HepG2 (cell line): ENCODE results near the gene FOSB. TPM values are rescaled to one million over a fixed set of nuclear protein-coding genes. Genes with fewer than 3 reads are reported as not detected.

Experiments
- IRX3 ChIP-seq: sonication (generic); formaldehyde crosslinking; IDR thresholded peaks from 2 replicates; pipeline ENCODE4 v1.8.1; 2023; ENCODE audit warnings: mild to moderate bottlenecking, low read depth, missing genetic modification reagents, borderline replicate concordance
- MBD4 ChIP-seq: IDR thresholded peaks from 2 replicates; pipeline ENCODE4 v1.6.1; 2012; ENCODE audit warnings: low read length, inconsistent platforms, borderline replicate concordance
- NR2F1 ChIP-seq, 2 experiments: fragments of 450-650 bp in 1 of 2; formaldehyde crosslinking in 1 of 2; IDR thresholded peaks; 2 replicates each; pipeline versions ENCODE4 v1.5.0 to v1.6.1; 2016 to 2020; ENCODE audit warnings: mild to moderate bottlenecking in 1 of 2, missing compliant biosample characterization in 1 of 2, missing genetic modification reagents in 1 of 2, moderate library complexity in 1 of 2
- PAF1 ChIP-seq: IDR thresholded peaks from 2 replicates; pipeline ENCODE4 v1.6.1; 2016; ENCODE audit warnings: missing genetic modification reagents, missing compliant biosample characterization
- PHF8 ChIP-seq: sonication (generic); formaldehyde crosslinking; IDR thresholded peaks from 2 replicates; pipeline ENCODE4 v1.5.0; 2020; ENCODE audit warnings: missing genetic modification reagents
- RCOR2 ChIP-seq: IDR thresholded peaks from 2 replicates; pipeline ENCODE4 v1.6.1; 2016; ENCODE audit warnings: missing biosample characterization, missing genetic modification reagents
- RFX1 ChIP-seq: fragments of 450-650 bp; IDR thresholded peaks from 2 replicates; pipeline ENCODE4 v1.6.1; 2017
- RFX5 ChIP-seq: IDR thresholded peaks from 2 replicates; pipeline ENCODE4 v1.6.1; 2011; ENCODE audit warnings: low read depth, low read length, improper control_type of control experiment
- SMAD1 ChIP-seq: sonication (generic); formaldehyde crosslinking; IDR thresholded peaks from 2 replicates; pipeline ENCODE4 v1.4.0; 2020; ENCODE audit warnings: missing genetic modification reagents, low read depth, mild to moderate bottlenecking, borderline replicate concordance
- SRSF1 ChIP-seq: fragments of 200-400 bp; formaldehyde crosslinking; optimal IDR thresholded peaks from 2 replicates; pipeline ENCODE3; 2017; ENCODE audit warnings: mild to moderate bottlenecking, low read depth, low read length, moderate library complexity
- TP53 ChIP-seq: sonication (generic); formaldehyde crosslinking; conservative IDR thresholded peaks from 2 replicates; pipeline ENCODE4 v1.4.0; 2020; ENCODE audit warnings: missing genetic modification reagents
- ZNF205 ChIP-seq: IDR thresholded peaks from 2 replicates; pipeline ENCODE4 v1.6.1; 2018; ENCODE audit warnings: missing biosample characterization, missing genetic modification reagents
- ZNF251 ChIP-seq: sonication (generic); formaldehyde crosslinking; IDR thresholded peaks from 2 replicates; pipeline ENCODE4 v1.9.0; 2021; ENCODE audit warnings: mild to moderate bottlenecking, missing genetic modification reagents
- ZNF282 ChIP-seq: fragments of 450-650 bp; IDR thresholded peaks from 2 replicates; pipeline ENCODE4 v1.6.1; 2018; ENCODE audit not compliant: partially characterized antibody
- ZNF44 ChIP-seq: sonication (generic); formaldehyde crosslinking; IDR thresholded peaks from 2 replicates; pipeline ENCODE4 v1.5.1; 2020; ENCODE audit warnings: mild to moderate bottlenecking, missing genetic modification reagents
- ZNF530 ChIP-seq: sonication (generic); formaldehyde crosslinking; IDR thresholded peaks from 2 replicates; pipeline ENCODE4 v1.5.0; 2020; ENCODE audit warnings: low read depth, mild to moderate bottlenecking, missing genetic modification reagents
- ZNF879 ChIP-seq: sonication (generic); formaldehyde crosslinking; IDR thresholded peaks from 2 replicates; pipeline ENCODE4 v1.8.1; 2023; ENCODE audit warnings: missing genetic modification reagents
- polyA plus RNA-seq, 8 experiments: library from polyadenylated mRNA; depleted of rRNA in 3 of 8; stranded (reverse) in 7 of 8; unstranded in 1 of 8; fragments of >200 nt; fragmentation: Illumina TruSeq in 4 of 8; extraction: Trizol in 4 of 8; gene quantifications; 2 replicates each; pipeline versions ENCODE4 v1.2.1 to v1.2.3, GENCODE V29; 2011 to 2016; ENCODE audit warnings: low read depth in 4 of 8, missing spikeins in 1 of 8, mixed read lengths in 1 of 8; ENCODE audit not compliant: insufficient read depth in 1 of 8
- total RNA-seq, 5 experiments: library from RNA; depleted of rRNA; stranded (reverse); fragments of >200 nt; fragmentation: Illumina TruSeq; extraction: Trizol; gene quantifications; 2 replicates each; pipeline ENCODE4 v1.2.3, GENCODE V29; 2016; ENCODE audit warnings: low read depth in 1 of 5
- TF ChIP-seq, protein P1 (sequence below): sonication (generic); formaldehyde crosslinking; IDR thresholded peaks from 2 replicates; pipeline ENCODE4 v1.5.0; 2020; ENCODE audit warnings: missing genetic modification reagents
- TF ChIP-seq, protein P2 (sequence below): sonication (generic); formaldehyde crosslinking; IDR thresholded peaks from 2 replicates; pipeline ENCODE4 v1.5.1; 2020; ENCODE audit warnings: missing genetic modification reagents, mild to moderate bottlenecking, borderline replicate concordance
- TF ChIP-seq, protein P3 (sequence below): sonication (generic); formaldehyde crosslinking; IDR thresholded peaks from 2 replicates; pipeline ENCODE4 v1.4.0; 2020; ENCODE audit warnings: missing genetic modification reagents, mild to moderate bottlenecking, borderline replicate concordance
- TF ChIP-seq, protein P4 (sequence below): sonication (generic); formaldehyde crosslinking; IDR thresholded peaks from 2 replicates; pipeline ENCODE4 v1.4.0; 2020; ENCODE audit warnings: low read depth, mild to moderate bottlenecking, missing genetic modification reagents

FOSB gene
- total and polyA plus RNA-seq, 2 of the 13 experiments (the other 11 are each of a cell fraction or from before 2014, with no cell fraction given) = 2.8 to 6.0 TPM

DNA sequence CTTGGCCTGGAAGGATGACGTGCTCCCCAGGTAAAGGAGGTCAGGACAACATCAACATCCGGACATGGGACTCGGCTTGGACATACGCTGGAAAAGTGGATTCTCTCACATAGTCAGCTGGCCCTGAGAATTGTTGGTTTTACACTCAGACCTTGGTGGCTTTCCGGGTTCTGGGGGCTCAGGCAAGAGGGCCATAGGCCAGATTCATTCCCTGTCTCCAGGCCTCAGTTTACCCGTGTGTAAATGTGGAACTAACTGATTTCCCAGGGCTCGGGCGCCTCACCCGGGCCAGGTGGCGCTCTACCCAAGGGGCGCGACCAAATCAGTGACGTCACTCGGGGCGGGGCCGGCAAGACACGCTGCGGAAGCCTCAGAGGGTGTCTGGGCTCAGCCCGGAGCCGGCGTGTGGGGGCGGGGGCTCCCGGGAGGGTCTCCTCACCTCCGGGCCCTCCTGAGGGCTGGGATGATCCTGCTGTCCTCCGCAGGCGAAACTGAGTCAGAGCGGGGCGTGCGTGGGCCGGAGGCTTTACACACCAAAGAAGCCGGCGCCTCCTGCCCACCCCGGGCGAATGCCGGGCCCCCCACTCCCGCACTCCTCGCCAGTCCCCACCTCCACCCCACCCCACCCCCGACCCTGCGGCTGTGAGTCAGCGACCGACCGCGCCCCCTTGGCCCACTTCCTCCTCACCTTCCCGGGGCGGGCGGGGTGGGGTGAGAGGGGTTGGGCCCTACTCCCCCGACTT lies 38.6 kb downstream of the FOSB start (continued):
- TF ChIP-seq, protein P1, sequence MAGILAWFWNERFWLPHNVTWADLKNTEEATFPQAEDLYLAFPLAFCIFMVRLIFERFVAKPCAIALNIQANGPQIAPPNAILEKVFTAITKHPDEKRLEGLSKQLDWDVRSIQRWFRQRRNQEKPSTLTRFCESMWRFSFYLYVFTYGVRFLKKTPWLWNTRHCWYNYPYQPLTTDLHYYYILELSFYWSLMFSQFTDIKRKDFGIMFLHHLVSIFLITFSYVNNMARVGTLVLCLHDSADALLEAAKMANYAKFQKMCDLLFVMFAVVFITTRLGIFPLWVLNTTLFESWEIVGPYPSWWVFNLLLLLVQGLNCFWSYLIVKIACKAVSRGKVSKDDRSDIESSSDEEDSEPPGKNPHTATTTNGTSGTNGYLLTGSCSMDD (CRISPR knock-in tag) = no peak
- TF ChIP-seq SMAD1 (CRISPR knock-in tag) = 0 out of 2 replicates have a peak, but pooled peaks have one; percentile 42
- no peak for TF ChIP-seq ZNF44 (CRISPR knock-in tag)
- no peak for TF ChIP-seq ZNF530 (CRISPR knock-in tag)
- TF ChIP-seq IRX3 (CRISPR knock-in tag) = no peak
- no peak for TF ChIP-seq PAF1 (CRISPR knock-in tag)
- no peak for TF ChIP-seq ZNF251 (CRISPR knock-in tag)
- no peak for TF ChIP-seq MBD4
- peak; percentile 74 for TF ChIP-seq RFX5
- TF ChIP-seq, protein P2, sequence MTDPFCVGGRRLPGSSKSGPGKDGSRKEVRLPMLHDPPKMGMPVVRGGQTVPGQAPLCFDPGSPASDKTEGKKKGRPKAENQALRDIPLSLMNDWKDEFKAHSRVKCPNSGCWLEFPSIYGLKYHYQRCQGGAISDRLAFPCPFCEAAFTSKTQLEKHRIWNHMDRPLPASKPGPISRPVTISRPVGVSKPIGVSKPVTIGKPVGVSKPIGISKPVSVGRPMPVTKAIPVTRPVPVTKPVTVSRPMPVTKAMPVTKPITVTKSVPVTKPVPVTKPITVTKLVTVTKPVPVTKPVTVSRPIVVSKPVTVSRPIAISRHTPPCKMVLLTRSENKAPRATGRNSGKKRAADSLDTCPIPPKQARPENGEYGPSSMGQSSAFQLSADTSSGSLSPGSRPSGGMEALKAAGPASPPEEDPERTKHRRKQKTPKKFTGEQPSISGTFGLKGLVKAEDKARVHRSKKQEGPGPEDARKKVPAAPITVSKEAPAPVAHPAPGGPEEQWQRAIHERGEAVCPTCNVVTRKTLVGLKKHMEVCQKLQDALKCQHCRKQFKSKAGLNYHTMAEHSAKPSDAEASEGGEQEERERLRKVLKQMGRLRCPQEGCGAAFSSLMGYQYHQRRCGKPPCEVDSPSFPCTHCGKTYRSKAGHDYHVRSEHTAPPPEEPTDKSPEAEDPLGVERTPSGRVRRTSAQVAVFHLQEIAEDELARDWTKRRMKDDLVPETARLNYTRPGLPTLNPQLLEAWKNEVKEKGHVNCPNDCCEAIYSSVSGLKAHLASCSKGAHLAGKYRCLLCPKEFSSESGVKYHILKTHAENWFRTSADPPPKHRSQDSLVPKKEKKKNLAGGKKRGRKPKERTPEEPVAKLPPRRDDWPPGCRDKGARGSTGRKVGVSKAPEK (CRISPR knock-in tag) = no peak
- TF ChIP-seq, protein P3, sequence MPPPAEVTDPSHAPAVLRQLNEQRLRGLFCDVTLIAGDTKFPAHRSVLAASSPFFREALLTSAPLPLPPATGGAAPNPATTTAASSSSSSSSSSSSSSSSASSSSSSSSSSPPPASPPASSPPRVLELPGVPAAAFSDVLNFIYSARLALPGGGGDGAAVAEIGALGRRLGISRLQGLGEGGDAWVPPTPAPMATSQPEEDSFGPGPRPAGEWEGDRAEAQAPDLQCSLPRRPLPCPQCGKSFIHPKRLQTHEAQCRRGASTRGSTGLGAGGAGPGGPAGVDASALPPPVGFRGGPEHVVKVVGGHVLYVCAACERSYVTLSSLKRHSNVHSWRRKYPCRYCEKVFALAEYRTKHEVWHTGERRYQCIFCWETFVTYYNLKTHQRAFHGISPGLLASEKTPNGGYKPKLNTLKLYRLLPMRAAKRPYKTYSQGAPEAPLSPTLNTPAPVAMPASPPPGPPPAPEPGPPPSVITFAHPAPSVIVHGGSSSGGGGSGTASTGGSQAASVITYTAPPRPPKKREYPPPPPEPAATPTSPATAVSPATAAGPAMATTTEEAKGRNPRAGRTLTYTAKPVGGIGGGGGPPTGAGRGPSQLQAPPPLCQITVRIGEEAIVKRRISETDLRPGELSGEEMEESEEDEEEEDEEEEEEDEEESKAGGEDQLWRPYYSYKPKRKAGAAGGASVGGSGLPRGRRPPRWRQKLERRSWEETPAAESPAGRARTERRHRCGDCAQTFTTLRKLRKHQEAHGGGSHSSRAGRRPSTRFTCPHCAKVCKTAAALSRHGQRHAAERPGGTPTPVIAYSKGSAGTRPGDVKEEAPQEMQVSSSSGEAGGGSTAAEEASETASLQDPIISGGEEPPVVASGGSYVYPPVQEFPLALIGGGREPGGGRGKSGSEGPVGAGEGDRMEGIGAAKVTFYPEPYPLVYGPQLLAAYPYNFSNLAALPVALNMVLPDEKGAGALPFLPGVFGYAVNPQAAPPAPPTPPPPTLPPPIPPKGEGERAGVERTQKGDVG (CRISPR knock-in tag) = 0 out of 2 replicates have a peak, but pooled peaks have one; percentile 54
- TF ChIP-seq, protein P4, sequence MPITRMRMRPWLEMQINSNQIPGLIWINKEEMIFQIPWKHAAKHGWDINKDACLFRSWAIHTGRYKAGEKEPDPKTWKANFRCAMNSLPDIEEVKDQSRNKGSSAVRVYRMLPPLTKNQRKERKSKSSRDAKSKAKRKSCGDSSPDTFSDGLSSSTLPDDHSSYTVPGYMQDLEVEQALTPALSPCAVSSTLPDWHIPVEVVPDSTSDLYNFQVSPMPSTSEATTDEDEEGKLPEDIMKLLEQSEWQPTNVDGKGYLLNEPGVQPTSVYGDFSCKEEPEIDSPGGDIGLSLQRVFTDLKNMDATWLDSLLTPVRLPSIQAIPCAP (CRISPR knock-in tag) = no peak
- no peak for TF ChIP-seq RCOR2 (CRISPR knock-in tag)
- TF ChIP-seq ZNF879 = no peak
- peak; percentile 61 for TF ChIP-seq SRSF1
- peak; percentile 31; the same call in 1 of the 2 replicates for TF ChIP-seq PHF8 (CRISPR knock-in tag)
- TF ChIP-seq ZNF205 (CRISPR knock-in tag) = no peak
- TF ChIP-seq RFX1 = no peak
- TF ChIP-seq TP53 (CRISPR knock-in tag) = no peak
- TF ChIP-seq ZNF282 = no peak
- TF ChIP-seq NR2F1 (CRISPR knock-in tag; IDR thresholded peaks at IDR 0.05) = no peak
